Ascending aorta (tissue), 2 donors: ENCODE measurements around the gene CFAP99. TPM values are rescaled to one million over a fixed set of nuclear protein-coding genes. Genes with fewer than 3 reads are reported as not detected.

Experiments
- DNase-seq, 2 donors: peaks; one replicate each; pipeline ENCODE4 v3.0.0-alpha.2; 2019; ENCODE audit warnings: low spot score in 2 of 2
- H3K27ac ChIP-seq, 2 donors: fragments of 200-600 bp; sonication (generic); one replicate each; pipeline ENCODE4 v1.5.1; 2016 to 2017; ENCODE audit warnings: mild to moderate bottlenecking in 1 of 2
- H3K27me3 ChIP-seq: fragments of 200-600 bp; sonication (generic); one replicate; pipeline ENCODE4 v1.5.1; 2017
- H3K36me3 ChIP-seq, 2 donors: fragments of 200-600 bp; sonication (generic); one replicate each; pipeline ENCODE4 v1.5.1; 2016
- H3K4me1 ChIP-seq, 2 donors: fragments of 200-600 bp; sonication (generic); one replicate each; pipeline ENCODE4 v1.5.1; 2016 to 2017; ENCODE audit warnings: mild to moderate bottlenecking in 1 of 2
- H3K4me3 ChIP-seq, 2 donors: fragments of 200-600 bp; sonication (generic); one replicate each; pipeline ENCODE4 v1.5.1; 2016 to 2017; ENCODE audit warnings: mild to moderate bottlenecking in 1 of 2
- H3K9me3 ChIP-seq, 2 donors: fragments of 200-600 bp; sonication (generic); one replicate each; pipeline ENCODE4 v1.5.1; 2016
- CTCF ChIP-seq, 3 experiments: fragments of 200-600 bp in 2 of 3; fragments of 450-650 bp in 1 of 3; sonication (generic) in 2 of 3; IDR thresholded peaks; one replicate each; pipeline ENCODE4 v1.5.1; 2016 to 2019; ENCODE audit warnings: antibody characterized with exemption in 3 of 3, mild to moderate bottlenecking in 1 of 3, moderate library complexity in 1 of 3
- intact Hi-C: fragments of 100-400 bp; cut with DNase I; formaldehyde crosslinking; loops from one replicate; pipeline ENCODE4 v1.15.1; 2023
- total RNA-seq: library from RNA; depleted of rRNA; stranded (reverse); fragments of >200 nt; gene quantifications from one replicate; pipeline ENCODE4 v1.1.0, GENCODE V29; 2016

CFAP99 gene
- total RNA-seq, 1 donor from 2014 or later = not detected

GRCh38 chr4:2402941-2403340, 15.8 kb upstream of the CFAP99 start:
- Histone ChIP-seq H3K27ac (no peak overlapping the region), H3K4me1 (peaks cover 2 to 10% of the 10 kb centered on the region in 2 donors), H3K27me3 (no peaks in the 10 kb centered on the region), H3K9me3 (no peaks in the 10 kb centered on the region), H3K36me3 (no peaks in the 10 kb centered on the region), H3K4me3 (no peak overlapping the region)
- DNase-seq = no peak
- no peak for TF ChIP-seq CTCF (IDR thresholded peaks at IDR 0.05)
- intact Hi-C loops = no loop called here

GRCh38 chr4:2406406-2406805, 12.3 kb upstream of the CFAP99 start:
- DNase-seq = no peak
- Histone ChIP-seq H3K36me3 (no peaks in the 10 kb centered on the region), H3K27ac (no peak overlapping the region), H3K4me3 (no peak overlapping the region), H3K4me1 (peaks cover 2 to 10% of the 10 kb centered on the region in 2 donors), H3K9me3 (no peaks in the 10 kb centered on the region), H3K27me3 (no peaks in the 10 kb centered on the region)
- no peak for TF ChIP-seq CTCF (IDR thresholded peaks at IDR 0.05)
- intact Hi-C loops = no loop called here

- intact Hi-C loops = no loop called here
These were observed 11.8 kb upstream of the CFAP99 start for GRCh38 chr4:2406920-2407319.

GRCh38 chr4:2407991-2408342, 10.8 kb upstream of the CFAP99 start:
- Histone ChIP-seq H3K27ac (no peak overlapping the region), H3K4me1 (peaks cover 0 to 5% of the 10 kb centered on the region in 2 donors), H3K36me3 (no peaks in the 10 kb centered on the region), H3K27me3 (no peaks in the 10 kb centered on the region), H3K4me3 (no peak overlapping the region), H3K9me3 (no peaks in the 10 kb centered on the region)
- TF ChIP-seq CTCF (IDR thresholded peaks at IDR 0.05) = no peak
- no peak for DNase-seq
- intact Hi-C loops = no loop called here

More at GRCh38 chr4:2406920-2407319, 11.8 kb upstream of the CFAP99 start:
- Histone ChIP-seq H3K4me3 (no peak overlapping the region), H3K27ac (no peak overlapping the region), H3K27me3 (no peaks in the 10 kb centered on the region), H3K9me3 (no peaks in the 10 kb centered on the region), H3K36me3 (no peaks in the 10 kb centered on the region), H3K4me1 (peaks cover 0 to 7% of the 10 kb centered on the region in 2 donors)
- DNase-seq = no peak
- no peak for TF ChIP-seq CTCF (IDR thresholded peaks at IDR 0.05)

- intact Hi-C loops = no loop called here
- no peaks in the 10 kb centered on the region for H3K9me3 ChIP-seq
- no peaks in the 10 kb centered on the region for H3K36me3 ChIP-seq
- DNase-seq = no peak
- H3K27me3 ChIP-seq = no peaks in the 10 kb centered on the region
- peaks cover 0 to 10% of the 10 kb centered on the region in 2 donors for H3K4me1 ChIP-seq
- H3K4me3 ChIP-seq = no peak overlapping the region
- no peak for TF ChIP-seq CTCF (IDR thresholded peaks at IDR 0.05)
- H3K27ac ChIP-seq = no peak overlapping the region
These were observed 10.3 kb upstream of the CFAP99 start for GRCh38 chr4:2408401-2408958.

GRCh38 chr4:2408976-2409375, 9.8 kb upstream of the CFAP99 start:
- Histone ChIP-seq H3K36me3 (no peaks in the 10 kb centered on the region), H3K27ac (no peak overlapping the region), H3K4me1 (peaks cover 5 to 15% of the 10 kb centered on the region in 2 donors), H3K4me3 (no peak overlapping the region), H3K9me3 (no peaks in the 10 kb centered on the region), H3K27me3 (no peaks in the 10 kb centered on the region)
- no peak for DNase-seq
- TF ChIP-seq CTCF (IDR thresholded peaks at IDR 0.05) = no peak
- intact Hi-C loops = no loop called here
